Hepatocyte (in vitro differentiated cells): ENCODE results near the gene PRKCZ.

Experiments used
- CTCF ChIP-seq: fragments of 200-600 bp; sonication (generic); IDR thresholded peaks from 2 replicates; pipeline ENCODE4 v1.5.1; 2016; ENCODE audit warnings: antibody characterized with exemption, mild to moderate bottlenecking; ENCODE audit not compliant: poor library complexity
- EZH2 ChIP-seq: fragments of 200-600 bp; sonication (generic); IDR thresholded peaks from 2 replicates; pipeline ENCODE4 v1.6.1; 2016; ENCODE audit warnings: antibody characterized with exemption, mild to moderate bottlenecking, borderline replicate concordance
- EZH2phosphoT487 ChIP-seq: fragments of 200-600 bp; sonication (generic); IDR thresholded peaks from one replicate; pipeline ENCODE4 v1.6.1; 2018; ENCODE audit warnings: antibody characterized with exemption, mild to moderate bottlenecking, low read depth, moderate library complexity; ENCODE audit not compliant: unreplicated experiment, severe bottlenecking

- TF ChIP-seq CTCF (no peak), EZH2phosphoT487 (no peak), EZH2 (no peak)
Measured at GRCh38 chr1:2097386-2098300, 47.4 kb downstream of the PRKCZ start.
